ENCODE results near the gene SYNDIG1.

SYNDIG1 gene

GRCh38 chr20:24672886-24673677, 203.7 kb downstream of the SYNDIG1 start:
- no peak for DNase-seq (ENCODE audit: low read depth in 3 of 3)

DNA sequence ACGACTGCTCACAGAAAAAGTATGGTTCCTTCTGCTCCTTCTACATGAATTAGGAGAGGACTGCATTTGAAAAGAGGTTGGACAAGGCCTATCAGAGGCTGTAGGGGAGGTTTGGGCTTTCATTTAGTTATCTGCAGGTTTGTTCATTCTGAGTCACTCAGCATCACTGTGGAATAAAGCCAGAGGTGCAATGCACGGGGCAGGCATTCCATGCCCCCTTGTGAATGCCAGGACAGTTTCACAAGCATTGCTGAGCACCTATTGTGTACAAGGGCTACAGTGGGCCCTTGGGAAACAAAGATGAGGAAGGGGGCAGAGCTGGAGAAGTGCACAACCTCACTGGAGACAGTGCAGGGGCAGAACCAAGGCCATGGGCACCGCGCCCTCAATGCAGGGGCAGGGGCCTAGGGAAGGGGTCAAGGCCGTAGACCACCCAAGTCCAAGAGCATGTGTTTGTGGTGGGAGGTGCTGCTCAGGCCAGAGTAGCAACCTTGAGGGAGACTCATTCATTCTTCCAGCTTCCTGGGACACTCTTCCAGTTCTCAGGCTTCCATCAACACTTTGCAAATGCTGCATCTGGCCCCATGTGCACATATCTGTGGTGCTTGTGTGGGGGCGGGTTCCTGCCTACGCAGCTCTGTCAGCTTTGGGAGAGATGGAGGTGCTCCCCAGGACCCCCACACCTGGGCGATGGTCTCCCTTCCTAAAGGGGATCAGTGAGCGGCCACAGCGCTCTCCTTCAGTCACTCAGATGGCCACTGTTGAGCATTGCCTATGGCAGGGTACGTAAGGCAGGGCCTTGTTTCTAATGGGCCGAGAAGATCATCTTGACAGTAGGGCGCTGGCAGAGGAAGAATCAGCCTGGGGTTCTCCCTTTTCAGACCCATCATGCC, 204.5 kb downstream of the SYNDIG1 start:
- no peak for DNase-seq (ENCODE audit: low read depth in 3 of 3)

DNA sequence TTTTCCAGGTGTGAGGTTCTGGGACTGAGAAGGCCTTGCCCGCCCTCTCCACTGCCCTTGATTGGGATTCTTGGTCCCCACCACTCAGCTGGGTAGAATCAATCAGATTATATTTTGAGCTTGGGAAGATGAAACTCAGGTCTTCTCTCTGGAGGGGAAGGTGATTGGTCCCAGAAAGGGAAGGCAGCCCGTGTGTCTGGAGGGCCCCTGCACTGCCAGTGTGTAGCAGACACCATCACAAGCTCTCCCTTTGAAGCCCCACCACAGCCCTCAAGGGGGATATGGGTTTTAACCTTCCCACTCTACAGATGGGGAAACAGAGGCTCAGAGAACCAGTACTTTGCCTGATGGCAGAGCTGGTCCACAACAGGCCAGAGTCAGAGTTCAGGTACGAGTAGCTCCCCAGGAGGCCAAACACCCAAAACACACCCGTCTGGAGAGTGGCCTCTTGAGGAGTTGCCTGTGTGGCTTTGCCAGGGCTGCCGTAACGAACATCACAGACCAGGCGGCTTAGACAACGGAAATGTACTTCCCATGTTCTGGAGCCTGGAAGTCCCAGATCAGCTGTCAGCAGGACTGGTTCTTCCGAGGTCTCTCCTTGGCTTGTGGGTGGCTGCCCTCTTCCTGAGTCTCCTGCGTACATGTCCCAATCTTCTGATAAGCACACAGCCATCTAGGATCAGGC, 205.6 kb downstream of the SYNDIG1 start:
- DNase-seq (ENCODE audit: low read depth in 3 of 3) = no peak

GRCh38 chr20:24675651-24676352, 206.4 kb downstream of the SYNDIG1 start:
- DNase-seq (ENCODE audit: low read depth in 3 of 3) = no peak

DNA sequence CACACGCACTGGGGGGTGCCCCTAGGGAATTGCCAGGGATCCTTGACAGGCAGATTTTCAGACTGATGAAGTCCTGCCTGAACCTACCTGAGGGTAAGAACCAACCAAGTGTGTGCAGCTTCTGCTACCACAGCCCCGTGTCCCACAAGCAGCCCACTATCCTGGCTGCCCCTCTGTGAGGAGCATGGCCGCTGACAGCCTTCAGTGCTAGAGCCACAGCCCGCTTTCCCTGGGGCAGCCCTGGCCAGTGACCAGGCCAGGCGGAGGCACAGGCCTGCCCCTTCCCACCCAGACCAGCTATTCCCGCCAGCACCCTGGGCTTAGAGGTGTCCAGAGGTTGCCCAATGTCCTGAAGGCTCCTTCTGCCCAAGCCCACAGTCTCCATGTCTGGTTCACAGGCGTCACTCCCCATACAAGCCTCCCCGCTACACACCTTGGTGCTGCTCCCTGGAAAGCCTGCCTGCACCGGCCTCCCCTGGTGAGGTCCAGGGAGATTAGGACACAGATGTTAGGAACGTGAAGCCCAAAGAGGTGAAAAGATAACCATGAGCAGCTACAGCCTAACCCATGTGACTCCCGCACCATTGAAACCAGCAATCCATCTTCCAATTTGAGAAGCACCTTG, 207.0 kb downstream of the SYNDIG1 start:
- DNase-seq (ENCODE audit: low read depth in 3 of 3) = no peak

GRCh38 chr20:24676978-24677370, 207.5 kb downstream of the SYNDIG1 start:
- no peak for DNase-seq (ENCODE audit: low read depth in 3 of 3)

GRCh38 chr20:24677626-24678315, 208.3 kb downstream of the SYNDIG1 start:
- DNase-seq (ENCODE audit: low read depth in 3 of 3) = no peak

DNA sequence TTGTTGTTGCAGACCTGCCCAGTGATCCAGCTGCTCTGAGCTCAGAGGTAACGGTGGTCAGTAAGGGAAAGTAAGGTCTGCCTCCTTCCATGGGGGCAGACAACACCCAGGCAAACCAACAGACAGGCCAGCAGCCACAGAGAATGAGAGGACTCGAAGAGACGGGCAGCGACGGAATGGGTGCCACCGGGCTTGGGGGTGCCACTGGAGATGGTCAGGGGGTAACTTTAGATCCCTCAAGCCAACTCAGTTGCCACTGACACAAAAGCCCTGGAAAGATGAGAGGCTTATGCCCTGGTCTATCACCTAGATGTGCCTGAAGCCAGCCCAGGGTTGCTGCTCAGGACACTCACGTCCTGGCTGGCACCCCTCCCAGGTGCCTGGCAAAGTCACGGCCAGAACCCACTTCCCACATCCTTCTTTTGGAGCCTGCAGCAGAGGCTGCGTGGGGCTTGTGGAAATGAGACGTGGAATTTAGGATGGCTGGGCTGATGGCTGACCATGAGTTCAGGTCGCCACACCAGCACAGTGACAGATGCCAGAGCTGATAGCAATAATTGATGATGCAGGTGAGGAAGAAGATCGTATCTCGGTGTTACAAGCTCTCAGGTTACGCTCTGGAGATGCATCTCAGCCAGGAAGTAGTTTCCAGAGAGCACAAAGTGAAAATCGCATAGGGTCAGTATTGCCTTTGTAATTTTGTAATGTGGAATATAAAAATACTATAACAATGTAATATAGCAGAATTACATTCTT, 209.1 kb downstream of the SYNDIG1 start:
- DNase-seq (ENCODE audit: low read depth in 3 of 3) = no peak

- DNase-seq (ENCODE audit: low read depth in 3 of 3) = no peak
These were observed 210.1 kb downstream of the SYNDIG1 start for GRCh38 chr20:24679448-24680047.

DNA sequence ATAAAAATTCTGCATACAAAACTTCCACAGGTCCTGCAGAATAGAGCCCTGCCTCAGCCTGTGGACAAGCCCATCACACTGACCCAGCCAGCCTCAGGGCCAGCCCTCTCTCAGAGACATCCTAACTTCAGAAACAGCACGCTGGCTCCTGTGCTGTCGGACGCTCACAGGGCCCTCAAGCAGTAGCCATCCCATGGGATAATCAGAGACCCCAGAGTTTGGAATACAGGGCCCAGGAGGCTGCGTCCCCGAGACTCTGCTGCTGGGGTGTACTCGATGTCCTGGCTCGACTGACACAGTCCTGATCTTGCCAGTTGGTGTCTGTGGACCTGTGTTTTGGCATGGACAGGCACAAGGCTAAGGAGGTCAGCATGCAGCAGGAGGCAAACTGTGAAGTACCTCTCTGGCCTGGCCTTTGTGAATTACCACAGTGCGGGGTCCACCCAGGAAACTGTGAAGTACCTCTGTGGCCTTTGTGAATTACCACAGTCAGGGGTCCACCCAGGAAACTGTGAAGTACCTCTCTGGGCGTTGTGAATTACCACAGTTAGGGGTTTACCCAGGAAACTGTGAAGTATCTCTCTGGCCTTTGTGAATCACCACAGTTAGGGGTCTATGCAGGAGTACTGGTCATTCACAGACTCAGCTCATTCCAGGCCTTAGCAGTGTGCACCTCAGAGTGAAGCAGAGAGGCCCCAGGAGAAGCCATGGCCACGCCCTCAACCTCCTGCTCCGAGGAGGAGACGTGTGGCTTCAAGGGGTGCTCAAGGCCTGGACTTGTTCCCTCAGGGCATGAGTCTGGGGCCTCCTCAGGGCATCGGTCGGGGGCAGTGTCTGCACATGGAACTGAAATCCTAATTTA, 212.4 kb downstream of the SYNDIG1 start:
- DNase-seq (ENCODE audit: low read depth in 3 of 3) = no peak

GRCh38 chr20:24682496-24682985, 213.1 kb downstream of the SYNDIG1 start:
- DNase-seq (ENCODE audit: low read depth in 3 of 3) = no peak

GRCh38 chr20:24683676-24684075, 214.2 kb downstream of the SYNDIG1 start:
- no peak for DNase-seq (ENCODE audit: low read depth in 3 of 3)

- no peak for DNase-seq (ENCODE audit: low read depth in 3 of 3)
These were observed 215.0 kb downstream of the SYNDIG1 start for GRCh38 chr20:24684421-24684871.

DNA sequence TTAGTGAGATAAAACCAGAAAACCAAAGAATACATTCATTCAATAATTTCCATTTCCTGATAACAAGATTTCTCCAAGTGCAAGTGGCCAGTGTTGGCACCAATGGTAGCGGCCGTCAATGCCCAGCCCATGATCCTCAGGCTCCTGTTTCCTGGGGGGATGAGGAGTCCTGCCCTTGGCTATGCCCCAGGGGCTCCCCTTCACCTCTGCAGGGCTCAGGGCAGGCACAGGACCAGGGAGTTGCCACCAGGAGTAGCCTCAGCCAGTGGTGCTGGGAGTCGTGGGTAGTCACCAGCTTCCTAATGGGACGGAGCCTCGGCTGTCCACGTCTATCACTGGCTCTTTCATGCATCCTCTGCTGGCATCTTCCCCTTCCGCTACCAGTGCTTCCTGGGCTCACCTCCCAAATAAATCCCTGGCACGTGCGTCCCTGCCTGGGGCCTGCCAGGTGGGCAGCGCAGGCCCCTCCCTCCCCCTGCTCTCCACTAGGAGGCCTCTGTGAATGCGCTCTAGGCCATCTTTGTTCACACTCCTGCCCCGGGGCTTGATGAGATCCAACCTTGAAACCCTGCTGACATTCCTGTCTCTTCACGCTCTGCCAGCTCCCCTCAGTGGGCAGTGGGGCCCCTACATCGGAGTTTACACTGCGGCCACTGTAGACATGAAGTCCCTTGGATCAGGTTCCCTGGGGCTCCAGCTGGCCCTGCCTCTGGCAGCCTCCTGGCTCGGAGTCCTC, 215.7 kb downstream of the SYNDIG1 start:
- no peak for DNase-seq (ENCODE audit: low read depth in 3 of 3)

DNA sequence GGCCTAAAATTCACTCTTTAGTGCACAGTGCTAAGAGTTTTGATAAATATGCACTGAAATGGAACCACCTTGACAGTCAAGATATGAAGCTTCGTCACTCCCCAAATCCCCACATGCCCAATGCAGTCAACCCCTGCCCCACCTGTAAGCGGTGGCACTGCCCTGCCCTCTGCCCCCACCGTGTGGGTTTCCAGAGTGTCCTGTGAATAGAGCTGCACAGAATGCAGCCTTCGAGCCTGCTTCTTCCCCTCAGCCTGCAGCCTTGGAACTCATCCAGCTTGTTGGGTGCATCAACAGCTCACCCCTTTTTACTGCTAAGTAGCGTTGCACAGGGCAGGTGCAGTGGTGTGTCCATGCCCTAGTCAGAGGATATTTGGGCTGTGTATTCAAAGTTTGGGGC, 216.3 kb downstream of the SYNDIG1 start:
- no peak for DNase-seq (ENCODE audit: low read depth in 3 of 3)

GRCh38 chr20:24686156-24686555, 216.7 kb downstream of the SYNDIG1 start:
- no peak for DNase-seq (ENCODE audit: low read depth in 3 of 3)

- DNase-seq (ENCODE audit: low read depth in 3 of 3) = no peak
These were observed 221.0 kb downstream of the SYNDIG1 start for GRCh38 chr20:24690408-24690807.

Measured in stimulated activated CD4-positive, alpha-beta T cell treated with anti-CD3 and anti-CD28 coated beads, TNF-alpha, amount 100 ng/mL, for 24 hours (primary cell).